GM19372 (cell line): ENCODE measurements around the gene ODAD3.
"Not testable (repeated sequence)": the region's sequence is repeated elsewhere in the genome, so short reads cannot be mapped to it uniquely, and the experiment has no call there.

ENCODE experiments used
- ATAC-seq: cut with Tn5 transposase; IDR thresholded peaks from one replicate; pipeline ENCODE4 v1.9.1; 2021; ENCODE audit warnings: mild to moderate bottlenecking, low read depth, moderate library complexity; ENCODE audit not compliant: unreplicated experiment

The ODAD3 gene

DNA sequence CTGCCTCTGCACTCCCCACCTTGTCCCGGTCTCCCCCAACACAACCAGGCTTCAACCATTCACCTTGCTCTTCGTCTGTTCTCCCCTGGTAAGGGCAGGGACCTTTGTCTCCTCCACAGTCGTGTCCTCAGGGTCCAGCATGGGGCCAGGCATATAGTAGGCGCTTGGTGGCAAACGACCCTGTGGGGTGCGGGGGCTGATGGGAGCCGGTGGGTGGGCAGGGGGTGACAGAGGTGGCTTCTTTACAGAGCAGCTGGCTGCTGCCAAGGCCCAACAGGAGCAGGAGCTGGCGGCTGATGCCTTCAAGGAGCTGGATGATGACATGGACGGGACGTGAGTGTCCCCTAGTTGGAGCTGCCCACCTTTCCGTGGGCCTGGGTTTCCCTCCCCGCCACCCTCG lies 10.2 kb upstream of the ODAD3 start:
- ATAC-seq = no peak

DNA sequence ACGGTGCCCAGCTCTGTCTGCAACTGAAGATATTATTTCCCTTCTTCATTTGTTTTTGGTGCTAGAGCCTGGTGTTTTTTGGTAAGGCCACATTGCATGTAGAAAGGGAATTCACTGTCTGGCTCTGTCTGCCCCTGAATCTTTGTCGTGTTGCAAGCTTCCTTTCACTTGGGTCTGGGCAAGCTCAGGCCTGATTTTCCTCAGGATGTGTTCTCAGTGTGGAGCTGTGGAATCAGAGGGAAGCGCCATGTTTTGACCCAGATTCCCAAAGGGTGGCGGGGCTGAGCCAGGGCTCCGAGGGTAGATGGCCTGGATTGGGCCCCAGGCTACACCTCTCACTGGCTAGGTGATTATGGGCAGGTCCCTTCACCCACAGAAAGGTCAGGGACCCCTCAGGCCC lies 9.1 kb upstream of the ODAD3 start:
- no peak for ATAC-seq

DNA sequence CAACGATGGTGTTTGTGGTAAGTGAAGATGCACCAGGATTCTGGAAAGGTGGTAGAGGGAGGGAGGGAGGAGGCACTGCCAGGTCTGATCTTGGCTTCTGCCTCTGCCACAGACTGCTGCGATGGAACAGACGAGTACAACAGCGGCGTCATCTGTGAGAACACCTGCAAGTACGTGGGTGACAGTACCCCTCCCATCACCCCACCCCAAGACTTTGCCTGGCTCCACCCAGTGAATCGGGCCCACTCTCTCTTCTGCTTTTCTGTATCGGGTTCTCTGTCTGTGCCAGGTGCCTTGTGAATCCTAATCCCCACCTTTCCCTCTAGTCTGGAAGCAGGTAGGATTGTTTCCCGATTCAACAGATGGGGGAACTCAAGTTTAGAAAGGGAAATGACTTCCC lies 3.0 kb upstream of the ODAD3 start:
- no peak for ATAC-seq

DNA sequence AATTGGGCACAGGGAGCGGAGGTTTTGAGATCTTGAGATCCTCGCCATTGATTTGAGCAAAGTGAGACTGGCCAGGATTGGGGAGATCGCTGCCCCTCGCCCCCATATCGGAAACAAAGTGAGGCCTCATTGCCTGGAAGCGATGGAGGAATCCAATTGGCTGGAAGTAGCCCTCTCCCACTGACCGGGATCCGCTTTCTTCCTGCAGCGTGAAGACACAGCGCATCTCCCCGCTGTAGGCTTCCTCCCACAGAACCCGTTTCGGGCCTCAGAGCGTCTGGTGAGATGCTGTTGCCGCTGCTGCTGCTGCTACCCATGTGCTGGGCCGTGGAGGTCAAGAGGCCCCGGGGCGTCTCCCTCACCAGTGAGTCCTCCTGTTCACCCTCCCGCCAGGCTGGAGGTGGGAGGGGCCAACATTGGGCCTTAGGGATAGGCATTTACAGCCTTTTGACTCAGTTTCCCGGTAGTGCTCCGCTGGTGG lies 952 bp upstream of the ODAD3 start:
- no peak for ATAC-seq

DNA sequence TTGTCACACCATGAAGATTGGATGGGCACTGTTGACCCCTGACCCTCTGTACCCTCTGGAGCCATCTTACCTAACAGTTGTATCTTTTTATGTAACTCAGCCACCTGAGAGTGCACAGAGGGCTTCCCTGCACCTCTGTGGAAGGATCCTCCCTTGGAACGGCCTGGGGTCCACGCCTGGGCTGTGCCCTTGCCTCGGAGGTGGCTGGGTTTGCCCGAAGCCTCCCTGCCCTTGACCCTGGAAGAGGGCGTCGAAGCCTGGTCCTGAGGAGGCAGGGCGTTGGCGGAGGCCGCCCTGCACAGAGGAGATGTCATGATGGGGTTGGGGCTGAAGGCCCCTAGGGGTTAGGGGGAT lies 241 bp downstream of the ODAD3 start:
- ATAC-seq = no peak

DNA sequence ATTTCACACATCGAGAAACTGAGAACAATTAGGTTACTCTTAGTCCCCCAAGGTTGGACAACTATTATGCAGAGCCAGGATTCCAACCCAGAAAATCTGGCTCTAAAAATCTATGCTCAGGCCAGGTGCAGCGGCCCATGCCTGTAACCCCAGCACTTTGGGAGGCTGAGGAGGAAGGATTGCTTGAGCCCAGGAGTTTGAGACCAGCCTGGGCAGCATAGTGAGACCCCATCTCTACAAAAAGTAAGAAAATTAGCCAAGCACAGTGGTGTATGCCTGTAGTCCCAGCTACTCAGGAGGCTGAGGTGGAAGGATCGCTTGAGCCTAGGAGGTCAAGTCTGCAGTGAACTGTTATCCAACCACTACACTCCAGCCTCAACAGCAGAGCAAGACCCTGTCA lies 1.4 kb downstream of the ODAD3 start:
- ATAC-seq = not testable (repeated sequence)

DNA sequence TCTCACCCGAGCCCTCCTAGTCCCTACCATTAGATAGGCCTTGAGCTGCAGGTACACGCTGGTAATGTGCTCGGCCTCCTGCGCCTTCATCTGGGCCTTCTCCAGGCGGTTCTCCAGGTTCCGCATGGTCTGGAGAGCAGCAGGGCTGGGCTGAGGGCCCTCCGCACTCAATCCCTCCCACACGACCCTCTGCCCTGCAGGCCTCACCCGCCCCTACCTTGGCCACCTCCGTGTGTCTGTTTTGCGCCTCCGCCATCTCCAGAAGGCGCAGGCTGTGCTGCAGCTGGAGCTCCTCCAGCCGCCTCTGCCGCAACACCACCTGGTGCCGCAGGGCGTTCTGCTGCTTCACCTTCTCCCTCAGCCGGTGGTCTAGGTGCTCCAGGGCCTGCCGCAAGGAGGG lies 8.3 kb downstream of the ODAD3 start:
- no peak for ATAC-seq

DNA sequence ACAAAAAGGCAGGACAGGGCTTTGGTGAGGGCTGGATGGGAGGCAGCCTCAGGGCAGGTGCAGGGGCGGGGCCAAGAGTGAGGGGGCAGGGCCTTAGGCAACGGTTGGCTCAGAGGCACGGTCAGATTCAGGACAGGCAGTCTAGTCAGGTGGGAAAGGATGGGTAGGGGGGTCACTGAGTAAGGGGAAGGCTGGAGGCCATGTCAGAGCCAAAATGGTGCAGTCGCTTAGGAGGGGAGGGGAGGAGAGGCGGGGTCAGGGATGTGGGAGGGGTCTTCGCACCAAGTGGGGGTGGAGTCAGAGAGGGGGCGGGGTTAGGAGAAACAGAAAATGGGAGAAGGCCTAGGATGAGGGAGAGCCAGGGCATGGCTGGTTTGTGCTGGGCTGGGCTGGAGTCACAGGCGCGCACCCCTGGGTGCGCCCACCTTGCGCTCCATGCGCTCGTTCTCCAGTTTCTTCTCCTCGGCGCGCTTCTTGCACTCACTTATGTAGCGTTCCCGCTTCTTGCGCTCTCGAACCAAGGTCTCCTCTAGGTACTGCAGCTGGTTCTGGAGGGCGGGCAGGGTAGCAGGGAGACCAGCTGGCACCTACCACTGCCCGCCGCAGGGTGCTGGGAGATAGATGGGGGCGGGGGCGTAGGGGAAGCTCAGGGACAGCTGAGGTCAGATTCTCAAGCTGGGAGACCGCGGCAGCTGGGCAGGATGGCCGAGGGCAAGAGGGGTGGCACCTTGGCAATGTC lies 9.0 kb downstream of the ODAD3 start:
- no peak for ATAC-seq

DNA sequence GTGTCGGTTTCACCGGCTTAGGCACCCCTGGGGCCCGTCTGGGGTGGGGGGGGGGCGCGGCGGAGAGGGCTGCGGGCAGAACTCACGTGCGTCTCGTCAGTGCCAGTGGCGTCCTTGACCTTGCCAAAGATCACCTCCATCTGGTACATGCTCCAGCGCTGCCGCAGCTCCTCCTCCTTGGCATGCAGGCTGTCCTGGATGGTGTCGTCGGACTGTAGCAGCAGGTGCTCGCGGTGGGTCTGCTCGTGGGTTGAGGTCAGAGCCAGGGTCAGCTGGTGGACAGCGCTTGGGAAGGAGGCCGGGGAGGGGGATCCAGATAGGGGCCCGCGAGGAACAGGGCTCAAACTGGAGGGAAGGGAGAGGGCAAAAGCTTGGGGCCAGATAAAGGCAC lies 11.1 kb downstream of the ODAD3 start:
- no peak for ATAC-seq

DNA sequence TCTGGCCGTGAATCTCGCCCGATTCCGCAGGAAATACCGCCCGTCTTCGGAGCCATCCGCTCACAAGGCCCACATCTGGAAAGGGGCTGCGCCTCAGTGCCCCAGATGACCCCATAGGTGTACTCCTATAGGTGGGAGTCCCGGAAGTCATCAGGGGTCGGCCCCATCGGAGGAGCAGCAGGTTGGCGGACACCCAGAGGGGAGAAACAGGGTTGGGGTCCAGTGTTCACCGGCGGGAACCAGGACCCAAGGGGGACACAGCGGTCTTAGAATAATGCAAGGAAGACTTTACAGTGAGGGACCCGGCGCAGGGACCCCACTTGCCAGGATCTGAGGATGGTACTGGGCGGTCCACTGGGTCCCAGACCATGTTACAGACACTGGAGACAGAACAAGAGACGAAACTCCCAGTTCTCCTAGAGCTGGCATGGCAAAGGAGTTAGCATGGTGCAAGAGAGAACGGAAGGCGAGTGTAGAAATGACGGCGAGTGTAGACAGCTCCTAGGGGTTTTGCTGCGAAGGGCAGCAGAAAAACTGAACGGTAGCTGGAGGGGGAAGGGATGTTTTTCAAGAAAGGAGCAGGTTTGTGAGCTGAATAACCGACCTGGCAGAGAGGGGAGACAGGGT lies 11.6 kb downstream of the ODAD3 start:
- ATAC-seq = no peak

DNA sequence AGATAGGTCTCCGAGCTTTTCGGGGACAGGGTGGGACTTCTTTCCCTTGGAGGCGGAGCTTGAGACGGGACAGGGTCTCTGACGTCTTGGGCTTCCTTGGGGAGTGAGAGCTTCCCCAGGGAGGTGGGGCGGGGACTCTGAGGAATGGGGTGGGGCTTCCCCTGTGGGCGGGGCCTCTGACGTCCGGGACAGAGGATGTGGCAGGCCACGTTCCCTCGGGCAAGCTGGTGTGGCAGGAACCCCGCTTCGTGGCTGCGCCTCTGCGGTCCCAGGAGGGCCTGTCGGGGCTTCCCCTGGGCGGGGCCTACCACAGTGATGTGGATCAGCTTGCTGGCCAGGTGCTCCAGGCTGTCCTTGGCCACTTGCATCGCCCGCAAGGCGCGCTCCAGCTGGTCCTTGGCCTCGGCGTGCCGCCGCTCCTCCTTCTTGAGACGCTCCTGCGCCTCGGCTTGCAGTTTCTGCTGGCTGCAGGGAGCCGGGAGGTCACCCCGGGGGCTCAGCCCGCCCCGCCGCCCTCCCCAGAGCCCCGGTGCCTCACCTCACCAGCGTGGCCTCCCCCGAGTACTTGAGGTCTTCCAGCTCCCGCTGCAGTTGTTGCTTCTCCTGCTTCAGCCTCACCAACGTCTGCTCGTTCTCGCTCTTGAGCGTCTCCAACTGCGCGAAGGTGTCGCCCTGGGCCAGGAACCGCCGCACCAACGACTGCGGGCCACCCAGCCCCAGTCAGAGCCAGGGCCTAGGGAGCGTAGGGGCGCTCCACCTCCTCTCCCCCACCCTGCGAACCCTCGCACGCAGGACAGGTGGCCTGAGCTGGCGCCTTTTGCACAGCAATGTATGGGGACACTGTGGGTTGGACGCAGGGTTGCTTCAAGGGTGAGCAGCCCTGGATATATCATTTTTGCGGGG lies 12.5 kb downstream of the ODAD3 start:
- ATAC-seq = no peak

DNA sequence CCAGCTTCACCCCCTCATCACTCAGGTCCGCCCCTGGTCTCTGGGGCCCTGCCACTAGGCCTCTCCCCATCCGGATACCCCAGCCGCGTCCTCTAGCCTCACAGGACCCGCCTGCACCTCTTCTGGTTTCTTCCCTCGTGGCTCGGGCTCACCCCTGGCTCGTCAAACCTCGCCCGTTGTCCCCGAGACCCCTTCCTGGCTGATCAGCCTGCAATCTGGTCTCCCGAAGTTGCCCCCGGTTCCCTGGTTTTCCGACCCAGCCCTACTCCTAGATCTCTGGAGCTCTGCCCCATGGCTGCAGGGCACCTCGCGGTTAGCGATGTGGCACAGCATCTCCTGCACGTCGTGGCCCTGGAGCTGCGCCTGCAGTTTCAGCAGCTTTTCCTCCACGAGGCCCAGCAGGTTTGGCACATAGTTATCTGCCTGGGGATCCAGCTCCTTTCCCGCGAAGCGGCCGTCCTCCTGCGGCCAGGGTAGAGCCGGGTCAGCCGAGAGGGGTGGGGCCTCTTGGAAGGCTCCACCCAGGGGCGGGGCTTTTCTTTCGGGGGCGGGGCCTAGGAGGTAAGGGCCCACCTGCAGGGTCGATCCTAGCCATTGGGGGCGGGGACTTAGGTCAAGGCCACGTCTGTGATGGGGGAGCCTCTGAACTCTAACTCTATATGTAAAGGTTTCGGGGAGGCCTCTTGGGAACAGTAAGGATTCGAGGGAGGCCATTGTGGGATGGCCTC lies 13.4 kb downstream of the ODAD3 start:
- no peak for ATAC-seq

DNA sequence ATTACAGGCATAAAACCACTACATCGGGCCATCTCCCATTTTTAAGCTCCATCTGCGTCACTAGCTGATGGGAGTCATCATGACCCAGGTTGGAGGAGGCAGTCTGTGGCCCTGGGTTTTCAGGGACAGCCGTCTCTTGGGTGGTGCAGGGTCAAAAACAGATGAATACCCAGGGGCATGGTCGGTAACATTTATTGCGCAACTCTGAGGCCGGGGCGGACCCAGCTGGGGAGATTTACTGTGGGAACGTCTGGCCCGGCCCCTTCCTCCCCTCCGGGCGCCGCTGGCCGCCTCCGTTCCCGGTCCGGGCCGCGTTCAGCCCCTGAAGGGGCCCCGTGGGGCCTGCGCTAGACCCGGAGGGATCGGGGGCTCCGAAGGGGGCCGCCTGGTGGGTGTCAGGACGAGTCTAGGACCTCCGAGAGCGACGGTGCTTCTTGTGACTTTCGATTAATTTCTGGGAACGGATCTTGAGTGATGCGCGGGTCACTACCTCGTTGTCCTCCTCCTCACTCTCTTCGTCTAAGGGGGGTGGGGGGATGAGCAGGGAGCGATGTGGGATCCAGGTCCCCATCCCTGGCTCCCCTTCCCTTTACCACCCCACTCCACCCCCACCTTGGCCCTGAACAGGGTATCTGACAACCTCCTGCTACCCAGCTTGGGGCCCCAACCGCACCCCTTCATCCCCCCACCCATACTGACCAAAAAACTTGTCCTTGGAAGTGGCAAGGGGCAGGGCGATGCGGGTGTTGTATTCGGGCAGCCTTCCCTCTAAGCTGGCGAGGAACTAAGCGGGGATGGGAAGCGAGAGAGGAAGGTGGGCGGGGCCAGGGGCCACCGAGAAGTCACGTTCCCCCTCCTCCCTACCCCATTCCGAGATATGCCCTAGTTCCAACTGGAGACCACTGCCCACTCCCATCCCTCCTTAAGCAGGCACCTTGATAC lies 14.2 kb downstream of the ODAD3 start:
- no peak for ATAC-seq

DNA sequence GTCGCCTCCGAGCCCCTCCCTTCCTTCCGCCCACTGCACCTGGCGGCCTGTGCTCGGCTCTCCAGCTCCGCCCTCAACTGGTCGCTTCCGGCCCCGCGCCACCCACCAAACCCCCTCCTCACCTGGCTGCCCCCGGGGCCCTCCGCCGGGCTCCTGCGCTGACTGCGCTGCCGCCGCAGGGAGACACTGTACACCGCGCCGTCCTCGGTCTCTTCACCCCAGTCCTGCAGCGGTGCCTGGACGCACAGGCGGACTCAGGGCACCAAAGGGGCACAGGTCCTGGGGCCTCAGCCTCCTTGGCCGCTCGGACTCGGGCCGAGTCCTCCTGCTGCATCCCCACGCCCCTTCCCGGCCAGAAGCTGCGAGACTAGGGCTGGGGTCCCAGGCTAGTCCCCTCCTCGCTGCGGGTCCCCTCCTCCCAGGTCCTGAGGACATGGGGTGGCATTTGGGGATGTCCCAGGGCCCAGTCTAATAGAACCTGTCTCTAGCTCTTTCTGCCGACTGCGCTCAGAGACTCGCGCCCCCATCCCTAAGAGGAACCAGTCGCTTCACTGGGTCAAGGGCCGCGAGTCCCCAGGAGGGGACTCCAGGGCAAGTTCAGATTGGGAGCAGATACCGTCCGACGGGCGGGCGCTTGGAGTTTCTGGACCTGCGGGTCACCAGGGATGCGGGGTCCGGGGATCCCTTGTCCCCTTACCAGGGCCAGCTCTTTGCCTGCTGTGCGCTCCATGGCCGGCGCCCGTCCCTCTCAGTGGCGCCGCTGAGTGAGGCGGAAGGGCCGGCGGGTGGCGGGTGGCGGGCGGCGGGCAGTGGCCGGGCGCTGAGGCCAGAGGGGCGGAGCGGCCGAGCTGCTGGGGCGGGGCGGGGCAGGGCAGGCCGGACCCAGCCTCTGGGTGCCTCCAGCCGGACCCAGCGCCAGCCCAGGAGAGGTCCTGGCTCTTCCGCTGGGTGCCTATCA lies 16.1 kb downstream of the ODAD3 start, which contains the start of gene RGL3:
Gene RGL3 (minus strand): TSS at position 766 of the 958 bp plus-strand sequence. CDS start 36 bp downstream, at position 730.
- ATAC-seq = no peak

DNA sequence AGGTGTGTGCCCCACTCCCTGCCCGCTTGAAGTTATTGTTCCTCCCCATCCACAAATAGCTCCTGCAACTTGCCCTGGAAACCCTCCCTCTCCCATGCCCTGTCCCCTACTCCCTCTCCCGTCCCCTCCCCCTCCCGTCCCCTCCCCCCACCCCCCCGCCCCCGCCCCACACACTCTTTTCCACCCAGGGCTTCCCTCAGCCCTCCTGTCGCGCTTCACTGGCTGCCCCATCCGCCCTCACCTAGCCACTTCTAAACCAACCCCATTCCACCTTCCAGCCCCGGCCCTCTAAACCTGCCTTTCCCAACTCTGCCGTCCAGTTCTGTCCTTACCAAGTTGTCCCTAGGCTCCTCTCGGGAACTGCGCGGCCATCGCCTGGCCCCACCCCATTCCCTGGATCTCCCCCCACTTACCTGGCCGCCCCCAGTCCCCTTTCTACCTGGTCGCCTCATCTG lies 16.8 kb downstream of the ODAD3 start:
- ATAC-seq = no peak

DNA sequence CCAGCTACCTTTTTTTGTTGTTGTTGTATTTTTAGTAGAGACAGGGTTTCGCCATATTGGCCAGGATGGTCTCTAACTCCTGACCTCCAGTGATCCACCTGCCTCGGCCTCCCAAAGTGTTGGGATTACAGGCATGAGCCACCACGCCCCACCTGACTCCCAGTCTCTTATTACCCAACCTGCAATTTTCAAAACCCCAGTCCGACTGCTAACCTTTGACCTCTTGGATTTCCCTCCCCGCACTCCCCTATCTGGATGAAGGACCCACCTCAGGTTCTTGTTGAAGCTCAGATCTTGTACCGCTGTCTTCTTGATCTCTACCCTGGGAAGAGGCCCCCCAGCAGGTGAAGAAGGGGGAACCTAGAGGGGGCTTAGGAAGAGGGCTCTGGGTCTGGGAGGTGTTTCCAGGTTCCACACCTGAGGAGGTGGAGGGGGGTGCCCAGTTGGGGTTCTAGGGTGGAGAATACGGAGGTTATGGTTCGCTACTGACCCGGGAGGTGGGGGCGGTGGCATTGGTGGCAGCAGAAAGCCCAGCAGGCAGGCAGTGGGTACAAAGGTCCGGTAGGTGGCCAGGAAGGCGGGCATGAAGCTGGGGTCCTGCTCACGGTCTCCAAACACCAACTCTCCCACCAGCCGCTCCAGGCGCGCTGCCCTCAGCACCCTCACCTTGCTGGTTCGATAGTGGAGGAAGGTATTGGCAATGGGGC lies 18.4 kb downstream of the ODAD3 start:
- no peak for ATAC-seq

DNA sequence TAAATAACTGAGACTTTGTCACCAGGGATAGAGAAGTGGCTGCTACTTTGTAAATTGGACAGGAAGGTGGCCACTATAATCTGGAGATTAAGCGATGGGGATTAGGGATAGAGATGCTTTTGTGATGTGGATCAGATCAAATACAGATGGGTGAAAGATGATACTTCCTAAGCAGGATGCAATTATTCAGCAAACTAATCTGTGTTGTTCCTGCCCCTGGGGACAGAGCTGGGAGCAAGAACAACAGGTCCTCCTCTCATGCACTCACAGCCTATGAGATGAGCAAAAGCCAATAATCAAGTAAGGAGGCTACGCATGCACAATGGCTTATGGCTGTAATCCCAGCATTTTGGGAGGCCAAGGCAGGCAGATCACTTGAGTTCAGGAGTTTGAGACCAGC lies 20.4 kb downstream of the ODAD3 start:
- ATAC-seq = no peak

DNA sequence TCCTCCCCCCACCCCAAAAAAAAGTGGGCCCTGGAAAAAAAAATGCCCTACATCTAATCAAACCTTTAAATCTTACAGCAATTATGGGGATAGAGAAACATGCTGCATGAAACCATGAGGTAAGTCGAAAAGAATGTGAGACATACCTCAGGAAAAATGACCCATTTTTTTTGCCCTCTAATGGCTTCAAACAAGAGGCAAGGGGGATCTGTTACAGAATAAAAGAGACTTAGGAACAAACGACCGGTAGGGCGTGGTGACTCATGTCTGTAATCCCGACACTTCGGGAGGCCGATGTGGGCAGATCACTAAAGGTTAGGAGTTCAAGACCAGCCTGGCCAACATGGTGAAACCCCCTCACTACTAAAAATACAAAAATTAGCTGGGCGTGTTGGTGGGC lies 24.2 kb downstream of the ODAD3 start:
- ATAC-seq = no peak
